AG04450 (cell line): ENCODE results near the gene ANAPC7. TPM values are rescaled to one million over a fixed set of nuclear protein-coding genes. Genes with fewer than 3 reads are reported as not detected.
"Not testable (repeated sequence)": the region's sequence is repeated elsewhere in the genome, so short reads cannot be mapped to it uniquely, and the experiment has no call there.

Experiments
- CTCF ChIA-PET: fragments of 300-600, 350-600 bp; formaldehyde crosslinking; extraction: SDS; loops from one replicate; lab custom pipeline; 2022; ENCODE audit warnings: antibody characterized with exemption, inconsistent platforms; lab: Charles Lee
- POLR2A ChIA-PET: fragments of 350-600 bp; formaldehyde crosslinking; extraction: SDS; loops from one replicate; lab custom pipeline; 2021; ENCODE audit warnings: antibody characterized with exemption, inconsistent platforms; lab: Yijun Ruan, JAX
- DNase-seq: peaks from one replicate; pipeline ENCODE4 v3.0.0-alpha.2; 2011; ENCODE audit warnings: low read depth, low spot score
- H3K27ac ChIP-seq: one replicate; pipeline ENCODE4 v1.5.1; 2012; ENCODE audit warnings: low read depth, low read length, control low read depth
- H3K27me3 ChIP-seq: one replicate; pipeline ENCODE4 v1.6.0; 2012; ENCODE audit warnings: low read length; ENCODE audit not compliant: control insufficient read depth, insufficient read depth
- H3K4me3 ChIP-seq: 2 replicates; pipeline ENCODE4 v1.5.1; 2011; ENCODE audit warnings: mild to moderate bottlenecking, low read depth, low read length, control low read depth
- H3K9me3 ChIP-seq: 2 replicates; pipeline ENCODE4 v1.5.1; 2012; ENCODE audit warnings: low read length; ENCODE audit not compliant: control insufficient read depth, insufficient read depth
- polyA plus RNA-seq: library from polyadenylated mRNA; depleted of rRNA; stranded (reverse); fragments of >200 nt; gene quantifications from 2 replicates; pipeline ENCODE4 v1.2.3, GENCODE V29; 2011
- TF ChIP-seq, protein P1 (sequence below): IDR thresholded peaks from 2 replicates; pipeline ENCODE4 v1.5.1; 2011; ENCODE audit warnings: low read depth, low read length, control low read depth, inconsistent platforms

ANAPC7 gene
- polyA plus RNA-seq, 1 experiment, result 58.8 TPM

DNA sequence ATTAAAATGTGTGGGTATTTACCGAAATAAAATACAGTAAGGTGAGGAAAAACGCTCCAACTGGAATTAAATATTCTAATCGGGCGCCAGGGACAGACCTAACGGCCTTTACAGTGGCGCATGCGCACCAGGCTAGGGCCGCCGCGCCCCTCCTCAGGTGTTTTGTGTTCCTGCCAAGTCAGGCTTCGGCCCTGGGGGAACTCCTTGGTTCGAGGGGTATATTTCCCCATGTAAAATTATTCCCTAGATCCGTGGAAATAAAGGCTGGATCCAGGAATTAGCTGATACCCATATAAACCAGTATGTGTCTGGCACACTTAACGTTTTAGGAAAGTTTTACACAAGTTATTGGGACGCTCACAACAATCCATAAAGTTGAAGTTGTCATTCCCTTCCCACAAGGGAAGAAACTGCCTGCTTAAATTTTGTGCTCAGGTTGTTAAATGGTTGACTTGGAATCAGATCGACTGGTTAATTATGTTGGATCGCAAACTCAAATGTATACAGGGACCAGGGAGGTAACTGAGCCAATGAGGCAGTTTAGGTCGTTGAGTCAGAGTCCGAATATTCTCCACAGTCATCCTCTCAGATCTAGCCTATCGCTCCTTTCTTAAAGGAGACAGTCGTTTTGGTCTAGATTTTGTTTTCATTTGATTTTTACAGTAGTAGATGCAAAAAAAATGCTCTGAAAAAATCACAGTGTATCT lies 621 bp upstream of the ANAPC7 start:
- peak overlapping the region; percentile 81 for H3K27ac ChIP-seq
- POLR2A ChIA-PET, result interaction anchor here (0.6 kb wide), 2 partner anchors 11 to 28 kb away, joined by 7 to 10 read pairs; no protein-coding TSS in a partner anchor
- no peak for DNase-seq
- peak overlapping the region; percentile 92 for H3K4me3 ChIP-seq
- H3K9me3 ChIP-seq, result no peaks in the 10 kb centered on the region; the same call in 1 of the 2 replicates
- TF ChIP-seq, protein P1, sequence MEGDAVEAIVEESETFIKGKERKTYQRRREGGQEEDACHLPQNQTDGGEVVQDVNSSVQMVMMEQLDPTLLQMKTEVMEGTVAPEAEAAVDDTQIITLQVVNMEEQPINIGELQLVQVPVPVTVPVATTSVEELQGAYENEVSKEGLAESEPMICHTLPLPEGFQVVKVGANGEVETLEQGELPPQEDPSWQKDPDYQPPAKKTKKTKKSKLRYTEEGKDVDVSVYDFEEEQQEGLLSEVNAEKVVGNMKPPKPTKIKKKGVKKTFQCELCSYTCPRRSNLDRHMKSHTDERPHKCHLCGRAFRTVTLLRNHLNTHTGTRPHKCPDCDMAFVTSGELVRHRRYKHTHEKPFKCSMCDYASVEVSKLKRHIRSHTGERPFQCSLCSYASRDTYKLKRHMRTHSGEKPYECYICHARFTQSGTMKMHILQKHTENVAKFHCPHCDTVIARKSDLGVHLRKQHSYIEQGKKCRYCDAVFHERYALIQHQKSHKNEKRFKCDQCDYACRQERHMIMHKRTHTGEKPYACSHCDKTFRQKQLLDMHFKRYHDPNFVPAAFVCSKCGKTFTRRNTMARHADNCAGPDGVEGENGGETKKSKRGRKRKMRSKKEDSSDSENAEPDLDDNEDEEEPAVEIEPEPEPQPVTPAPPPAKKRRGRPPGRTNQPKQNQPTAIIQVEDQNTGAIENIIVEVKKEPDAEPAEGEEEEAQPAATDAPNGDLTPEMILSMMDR, result no peak
- CTCF ChIA-PET, result interaction anchor here (2.7 kb wide), 1 partner anchor 27 kb away, joined by 14 read pairs; no protein-coding TSS in a partner anchor
- H3K27me3 ChIP-seq, result peaks cover 3% of the 10 kb centered on the region

GRCh38 chr12:110382683-110383082 lies 20.8 kb downstream of the ANAPC7 start:
- ChIA-PET POLR2A (no interaction called here), CTCF (no interaction called here)
- Histone ChIP-seq H3K4me3 (no peak overlapping the region), H3K9me3 (no peaks in the 10 kb centered on the region), H3K27me3 (no peaks in the 10 kb centered on the region), H3K27ac (no peak overlapping the region)
- no peak for DNase-seq
- TF ChIP-seq, protein P1, result no peak

DNA sequence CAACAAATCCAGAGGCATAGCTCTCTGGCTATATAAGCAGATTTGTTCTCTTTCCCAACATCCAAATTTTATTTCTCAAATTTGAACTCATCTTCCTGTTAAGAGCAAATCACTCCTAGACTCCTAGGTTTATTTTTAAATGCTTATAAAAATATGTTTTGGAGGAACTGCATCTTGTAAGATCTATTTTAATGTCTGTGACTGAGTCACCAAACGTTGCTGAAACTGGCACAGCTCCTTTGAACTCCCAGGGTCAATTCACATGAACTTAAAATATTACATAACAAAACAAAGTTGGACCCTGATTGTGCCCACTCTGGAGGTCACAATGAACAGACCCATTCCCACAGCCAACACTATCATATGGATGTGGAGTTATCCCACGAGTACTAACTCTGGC lies 23.9 kb downstream of the ANAPC7 start:
- DNase-seq, result no peak
- no peaks in the 10 kb centered on the region for H3K27me3 ChIP-seq
- no peaks in the 10 kb centered on the region for H3K9me3 ChIP-seq
- no peak overlapping the region for H3K27ac ChIP-seq
- TF ChIP-seq, protein P1, result no peak
- CTCF ChIA-PET, result interaction anchor here (1.3 kb wide), 1 partner anchor 21 kb away, joined by 4 read pairs; no protein-coding TSS in a partner anchor
- POLR2A ChIA-PET, result interaction anchor here (1.1 kb wide), 1 partner anchor 44 kb away, joined by 7 read pairs; no protein-coding TSS in a partner anchor
- no peak overlapping the region for H3K4me3 ChIP-seq

GRCh38 chr12:110379197-110379596 lies 24.3 kb downstream of the ANAPC7 start:
- TF ChIP-seq, protein P1, result no peak
- CTCF ChIA-PET, result interaction anchor here (1.1 to 1.3 kb wide), 2 partner anchors 21 to 280 kb away, joined by 4 read pairs; no protein-coding TSS in a partner anchor
- Histone ChIP-seq H3K27me3 (no peaks in the 10 kb centered on the region), H3K4me3 (no peak overlapping the region), H3K27ac (no peak overlapping the region), H3K9me3 (no peaks in the 10 kb centered on the region)
- DNase-seq, result no peak
- POLR2A ChIA-PET, result interaction anchor here (1.1 kb wide), 1 partner anchor 44 kb away, joined by 7 read pairs; no protein-coding TSS in a partner anchor

GRCh38 chr12:110378131-110378790 lies 25.2 kb downstream of the ANAPC7 start:
- CTCF ChIA-PET, result interaction anchor here (0.7 to 1.3 kb wide), 3 partner anchors 20 to 279 kb away, joined by 4 read pairs; no protein-coding TSS in a partner anchor
- H3K4me3 ChIP-seq, H3K9me3 ChIP-seq, H3K27me3 ChIP-seq, DNase-seq, H3K27ac ChIP-seq, POLR2A ChIA-PET: not testable (repeated sequence)
